ENCODE measurements around the gene MOB2. TPM values are rescaled to one million over a fixed set of nuclear protein-coding genes. Genes with fewer than 3 reads are reported as not detected.

The MOB2 gene
- polyA plus RNA-seq, 3 donors: 30.0 to 34.9 (median 30.0) TPM

DNA sequence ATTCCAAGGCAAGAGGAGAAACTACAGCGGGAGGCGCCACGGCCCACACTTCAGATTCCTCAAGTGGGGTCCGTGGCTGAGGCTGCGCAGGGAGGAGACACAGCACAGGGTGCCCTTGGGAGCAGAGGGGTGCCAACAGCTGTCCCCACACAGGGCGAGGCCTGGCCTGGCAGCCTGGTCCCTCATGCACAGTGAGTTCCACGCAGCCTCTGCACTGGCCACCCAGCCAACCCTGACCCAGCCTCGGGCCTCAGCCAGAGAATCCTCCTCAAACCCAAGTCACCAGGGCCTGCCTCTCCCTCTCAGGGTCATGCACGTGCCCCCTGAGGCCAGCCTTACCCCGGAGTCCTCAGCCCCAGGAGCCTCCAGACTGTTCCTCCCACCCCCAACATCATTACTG, 22.4 kb upstream of the MOB2 start:
- DNase-seq (ENCODE audit: extremely low read depth in 1 of 11, low read depth in 9 of 11, low spot score in 4 of 11): no peak

DNA sequence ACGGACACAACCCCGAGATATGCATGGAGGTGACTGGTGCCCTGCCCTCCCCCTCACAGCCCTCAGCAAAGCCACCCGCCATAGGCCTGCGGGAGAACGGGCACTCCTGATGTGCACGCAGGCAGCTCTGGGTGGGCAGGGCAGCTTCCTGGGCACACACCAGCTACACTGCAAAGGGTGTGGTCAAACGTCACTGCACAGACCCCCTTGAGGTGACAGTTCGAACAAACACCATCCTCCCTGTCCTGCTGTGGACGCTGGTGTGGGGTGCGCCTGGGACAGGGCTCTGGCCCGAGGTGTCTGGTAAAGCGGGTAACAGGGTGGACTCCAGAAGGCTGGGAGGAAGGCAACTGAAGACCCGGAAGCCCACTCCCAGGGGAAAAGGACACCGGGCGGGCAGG, 21.9 kb upstream of the MOB2 start:
- no peak for DNase-seq (ENCODE audit: extremely low read depth in 1 of 11, low read depth in 9 of 11, low spot score in 4 of 11)

DNA sequence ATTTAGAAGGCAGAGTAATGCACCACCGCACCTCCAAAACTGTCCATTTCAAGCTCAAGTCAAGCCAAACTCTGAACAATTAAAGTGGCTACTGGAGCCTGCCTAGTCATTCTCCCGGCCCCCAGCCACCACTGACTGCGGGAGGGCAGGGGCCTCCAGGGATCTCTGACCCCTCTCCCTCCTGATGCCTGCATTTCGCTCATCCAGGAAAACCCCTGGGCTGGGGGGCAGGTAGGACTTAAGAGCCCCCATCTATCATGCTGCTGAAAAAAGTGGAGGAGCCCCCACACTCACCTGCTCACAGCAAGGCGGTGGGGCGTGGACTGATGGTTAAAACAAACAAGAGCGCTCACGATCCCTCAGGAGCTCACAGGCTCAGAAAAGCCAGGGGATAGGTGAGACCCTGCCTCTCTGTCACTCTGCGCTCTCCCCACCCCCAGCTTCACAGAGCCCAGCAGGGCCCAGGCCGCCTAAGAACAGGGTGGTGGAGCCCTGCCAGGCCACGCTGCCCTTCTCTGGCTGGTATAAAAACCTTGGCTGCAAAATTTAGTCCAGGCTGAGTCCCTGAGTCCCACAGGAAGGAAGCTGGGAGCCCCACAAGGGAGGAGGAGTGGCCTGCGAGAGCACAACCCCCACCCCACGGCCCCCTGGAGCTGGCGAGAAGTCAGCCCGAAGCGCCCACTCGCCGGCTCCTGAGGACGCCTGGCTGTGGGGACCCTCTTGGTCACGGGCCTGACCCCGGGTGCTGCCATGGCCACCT, 21.0 kb upstream of the MOB2 start:
- DNase-seq (ENCODE audit: extremely low read depth in 1 of 11, low read depth in 9 of 11, low spot score in 4 of 11): no peak

DNA sequence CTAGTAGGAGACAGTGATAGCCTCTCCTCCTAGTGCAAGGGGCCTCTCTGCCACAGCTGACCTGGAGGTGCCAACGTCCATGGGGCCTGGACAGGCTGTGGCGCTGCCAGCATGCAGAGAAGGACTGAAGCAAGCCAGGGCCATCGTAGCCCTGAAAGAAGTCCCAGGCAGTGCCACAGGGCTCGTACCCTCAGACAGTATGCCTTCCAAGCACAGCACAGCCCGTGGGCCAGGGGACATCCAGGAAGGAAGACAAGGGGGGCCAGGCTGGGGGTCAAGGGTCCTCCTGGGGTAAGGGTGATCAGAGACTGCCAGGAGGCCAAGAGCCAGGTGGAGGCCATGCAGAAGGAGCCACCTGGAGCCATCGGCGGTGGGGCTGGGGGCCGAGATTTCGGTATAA, 20.4 kb upstream of the MOB2 start:
- no peak for DNase-seq (ENCODE audit: extremely low read depth in 1 of 11, low read depth in 9 of 11, low spot score in 4 of 11)

DNA sequence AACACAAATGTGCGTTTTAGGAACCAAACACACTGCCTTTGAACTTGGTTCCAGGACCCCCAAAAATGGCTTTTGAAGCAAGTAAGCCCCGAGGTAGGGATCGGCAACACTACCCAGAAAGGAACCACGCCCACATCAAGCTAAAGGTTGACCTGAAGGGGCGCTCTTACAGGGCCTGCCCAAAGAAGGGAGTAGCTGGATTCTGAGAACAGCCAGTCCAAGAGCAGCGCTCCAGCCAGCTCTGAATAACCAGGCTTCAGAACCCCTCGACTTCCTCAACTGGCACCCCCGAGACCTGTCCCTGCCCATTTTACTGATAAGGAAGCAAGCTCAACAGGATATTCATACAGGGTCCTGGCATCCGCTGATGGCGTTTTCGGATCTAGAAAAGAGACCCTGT, 18.9 kb upstream of the MOB2 start:
- no peak for DNase-seq (ENCODE audit: extremely low read depth in 1 of 11, low read depth in 9 of 11, low spot score in 4 of 11)

DNA sequence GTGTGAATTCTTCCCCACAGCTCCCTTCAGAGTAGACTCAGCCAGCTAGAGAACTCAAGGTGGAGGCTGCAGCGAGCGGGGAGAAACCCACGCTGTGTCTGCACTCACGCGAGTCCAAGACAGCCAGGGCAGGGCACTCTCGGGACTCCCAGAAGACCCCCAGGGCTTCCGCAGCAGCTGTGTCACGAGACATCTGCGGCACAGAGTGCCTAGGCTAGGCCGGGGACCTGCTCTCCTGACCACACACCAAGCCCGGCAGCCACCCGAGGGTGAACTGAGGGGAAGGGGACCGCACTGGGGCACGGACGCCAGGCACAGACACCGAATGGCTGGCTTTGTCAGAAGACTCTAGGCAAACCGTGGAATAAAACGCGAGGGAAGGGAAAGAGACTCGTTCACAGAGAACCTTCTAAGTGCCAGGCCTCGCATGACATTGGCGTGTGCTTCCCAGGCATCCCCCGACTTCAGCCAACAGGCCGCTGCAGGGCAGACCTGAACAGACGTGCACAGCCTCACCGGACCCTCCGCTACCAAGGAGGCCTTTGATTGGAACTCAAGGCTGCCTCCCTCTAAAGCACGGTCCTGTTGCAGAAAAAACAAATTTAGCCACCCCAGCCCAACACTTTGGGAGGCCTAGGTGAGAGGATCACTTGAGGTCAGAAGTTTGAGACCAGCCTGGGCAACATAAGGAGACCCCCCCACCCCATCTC, 18.2 kb upstream of the MOB2 start:
- DNase-seq (ENCODE audit: extremely low read depth in 1 of 11, low read depth in 9 of 11, low spot score in 4 of 11): no peak

DNA sequence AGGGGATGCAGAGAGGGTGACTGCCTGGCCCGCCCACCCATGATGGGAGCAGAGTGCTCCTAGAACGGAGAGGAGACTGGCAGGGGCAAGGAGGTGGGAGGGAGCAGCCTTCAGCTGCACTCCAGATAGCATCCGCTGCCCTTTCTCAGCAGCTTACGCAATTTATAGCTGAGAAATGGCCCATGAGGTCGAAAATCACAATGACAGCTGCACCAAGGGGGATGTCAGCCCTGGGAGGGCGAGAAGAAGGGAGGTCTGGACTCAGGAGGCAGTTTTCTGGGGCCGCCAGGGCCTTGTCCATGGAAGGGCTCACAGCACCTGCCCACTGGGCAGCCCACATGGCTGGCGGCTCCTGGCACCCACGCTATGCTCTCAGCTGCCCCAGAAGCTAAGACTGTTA, 17.6 kb upstream of the MOB2 start:
- no peak for DNase-seq (ENCODE audit: extremely low read depth in 1 of 11, low read depth in 9 of 11, low spot score in 4 of 11)

DNA sequence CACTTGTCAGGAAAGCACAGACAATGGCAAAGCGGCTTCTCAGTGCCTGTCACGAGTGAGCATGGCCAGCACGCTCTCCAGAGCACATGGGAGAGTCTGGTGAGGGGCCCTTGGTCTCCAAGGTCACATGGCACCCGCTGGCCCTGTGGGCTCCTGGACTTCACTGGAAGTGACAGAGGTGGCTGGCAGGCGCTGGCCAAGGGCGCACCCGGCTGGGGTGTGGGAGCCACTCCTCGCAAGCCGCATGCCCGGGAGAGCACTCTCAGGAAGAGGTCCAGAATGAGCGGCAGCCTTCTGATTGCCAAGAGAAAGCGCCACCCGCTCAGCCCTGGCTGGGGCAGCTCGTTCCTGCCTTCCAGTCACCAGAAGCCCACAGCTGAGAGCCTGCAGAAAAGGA, 17.1 kb upstream of the MOB2 start:
- no peak for DNase-seq (ENCODE audit: extremely low read depth in 1 of 11, low read depth in 9 of 11, low spot score in 4 of 11)

DNA sequence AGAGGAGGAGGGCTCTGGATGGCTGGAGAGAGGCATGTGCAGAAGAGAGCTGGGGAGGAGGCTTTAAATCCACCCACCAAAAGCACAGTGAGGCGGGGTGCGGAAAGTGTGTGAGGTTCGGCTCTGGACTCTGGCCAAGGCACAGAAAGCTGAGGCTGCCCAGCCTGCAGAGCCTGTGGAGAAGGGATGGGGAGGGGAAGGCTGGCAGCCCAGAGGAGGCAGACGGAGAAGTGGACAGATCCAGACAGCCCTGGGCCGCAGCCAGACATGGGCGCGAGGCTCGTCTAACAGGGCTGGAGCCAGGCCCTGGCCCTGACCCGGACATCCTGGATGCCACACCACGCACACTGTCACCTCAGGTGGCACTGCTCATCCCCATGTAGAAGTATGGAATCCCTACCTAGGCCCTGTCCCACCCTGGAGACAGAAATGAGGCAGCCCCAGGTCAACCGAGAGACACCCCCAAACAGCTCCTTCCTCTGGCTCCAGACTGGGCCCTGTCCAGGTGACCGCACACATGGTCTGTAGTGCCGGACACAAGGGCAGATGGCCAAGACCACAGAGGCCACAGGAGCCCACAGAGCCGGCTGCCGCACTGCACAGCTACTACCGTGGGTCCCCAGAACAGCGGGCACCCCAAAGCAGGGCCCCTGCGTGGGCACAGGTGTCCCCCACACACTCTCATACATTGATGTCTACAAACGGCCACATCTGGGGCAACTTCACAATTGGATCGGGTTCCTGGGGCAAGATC, 16.6 kb upstream of the MOB2 start:
- DNase-seq (ENCODE audit: extremely low read depth in 1 of 11, low read depth in 9 of 11, low spot score in 4 of 11): no peak

DNA sequence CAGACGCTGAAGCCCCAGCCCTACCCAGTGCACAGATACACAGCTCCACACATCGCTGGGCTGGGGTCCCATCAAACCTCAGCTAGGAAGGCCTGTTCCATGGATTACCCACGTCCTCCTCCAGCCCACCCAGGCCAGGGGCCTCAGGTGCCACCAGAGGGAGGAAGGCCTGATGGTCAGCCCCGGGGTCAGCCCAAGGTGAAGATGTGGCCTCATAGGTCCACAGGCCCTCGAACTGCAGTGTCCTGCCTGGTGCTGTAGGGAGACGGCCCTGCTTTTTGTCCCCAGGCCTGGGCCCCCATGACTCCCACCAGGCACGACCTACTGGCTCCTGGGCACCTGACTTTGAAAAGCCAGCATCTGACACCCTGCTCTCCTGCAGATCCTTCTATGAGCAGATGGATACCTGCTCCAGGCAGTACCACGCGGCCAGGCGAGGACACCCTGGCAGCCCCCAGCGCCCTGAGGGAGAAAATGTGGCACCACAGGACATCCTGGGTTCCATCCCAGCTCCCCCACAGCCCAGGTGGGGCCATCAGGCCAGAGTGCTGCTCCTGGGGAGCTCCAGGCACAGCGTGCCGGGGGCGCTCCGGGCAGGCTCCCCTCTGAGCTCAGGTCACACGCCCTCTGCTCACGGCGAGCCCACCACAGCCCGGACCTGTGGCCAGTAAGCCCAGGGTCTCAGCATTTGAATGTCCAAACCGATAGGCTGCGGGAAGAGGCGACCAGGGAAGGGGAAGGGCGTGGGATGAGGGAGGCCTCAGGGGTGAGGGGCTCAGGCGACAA, 15.8 kb upstream of the MOB2 start:
- DNase-seq (ENCODE audit: extremely low read depth in 1 of 11, low read depth in 9 of 11, low spot score in 4 of 11): no peak

DNA sequence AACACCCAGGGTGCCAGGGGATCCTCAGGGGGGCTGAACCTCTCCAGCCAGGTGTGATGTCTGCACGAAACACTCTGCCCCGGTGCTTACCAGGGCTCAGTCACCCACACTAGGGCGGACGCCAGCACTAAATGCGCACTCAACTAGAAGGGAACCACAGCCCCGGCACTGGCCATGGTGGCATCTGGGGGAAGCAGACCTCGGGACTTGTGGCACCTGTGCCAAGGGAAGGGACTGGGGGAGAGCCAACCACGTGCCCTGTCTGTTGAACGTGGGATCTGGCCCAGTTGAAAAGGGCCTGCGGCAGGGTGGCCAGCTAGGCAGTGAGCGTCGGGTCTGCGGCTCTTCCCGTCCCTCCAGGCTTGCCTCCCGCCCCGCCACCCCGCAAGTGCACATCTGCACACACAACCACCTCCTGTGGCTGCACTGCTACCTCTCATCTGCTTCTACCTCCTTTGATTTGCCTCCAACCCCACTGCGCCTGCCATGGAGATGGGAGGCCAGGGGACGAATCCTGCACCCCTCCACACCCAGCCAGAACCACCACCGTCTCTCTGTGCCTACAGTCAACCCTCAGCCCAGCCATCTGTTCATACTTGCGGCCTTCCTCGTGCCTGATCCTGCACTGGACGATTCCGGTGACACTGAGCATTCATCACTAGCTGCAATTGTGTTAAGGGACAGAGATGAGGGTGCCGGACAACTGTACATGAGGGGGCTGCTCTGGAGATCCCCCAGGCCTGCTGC, 15.0 kb upstream of the MOB2 start:
- no peak for DNase-seq (ENCODE audit: extremely low read depth in 1 of 11, low read depth in 9 of 11, low spot score in 4 of 11)

DNA sequence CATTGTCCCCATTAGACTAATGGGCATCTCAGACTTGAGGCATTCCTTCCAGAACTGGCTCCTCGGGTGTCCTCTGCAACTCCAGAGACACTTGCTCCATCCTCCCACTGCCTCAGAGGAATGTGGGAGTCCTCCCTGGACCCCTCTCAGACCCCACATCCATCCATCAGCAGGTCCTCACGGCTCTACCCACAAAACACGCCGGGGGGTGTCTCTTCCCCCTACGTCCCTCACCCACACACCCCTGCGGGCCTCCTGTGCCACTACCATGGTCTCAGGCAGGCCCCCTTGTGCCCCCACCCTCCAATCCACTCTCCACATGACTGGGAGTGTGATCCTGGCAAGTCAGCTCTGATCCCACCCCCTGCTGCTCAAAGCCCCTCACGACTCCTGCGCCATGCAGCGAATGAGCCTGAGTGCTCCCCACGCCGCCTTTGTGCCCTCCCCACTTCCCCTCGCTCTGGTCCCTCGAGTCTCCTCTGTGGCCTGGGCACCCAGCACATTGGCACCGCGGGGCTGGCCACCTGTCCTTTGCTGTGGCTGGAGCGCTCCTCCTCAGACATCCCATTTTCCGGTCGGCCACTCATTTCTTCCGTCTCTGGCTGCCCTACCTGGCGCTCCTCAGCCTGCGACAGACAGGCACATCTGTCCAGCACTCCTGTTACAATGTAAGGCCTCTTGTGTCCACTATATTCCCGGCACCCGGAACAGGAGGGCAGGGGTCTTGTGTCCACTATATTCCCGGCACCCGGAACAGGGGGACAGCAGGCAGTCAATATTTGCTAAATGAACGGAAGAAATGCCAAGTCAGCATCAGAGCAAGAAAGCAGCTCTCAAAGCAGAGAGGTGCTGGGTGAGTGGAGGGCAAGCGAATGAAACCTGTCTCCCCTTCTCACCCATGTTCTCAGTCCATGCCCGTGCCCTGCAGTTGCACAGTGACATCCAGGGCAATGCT, 14.2 kb upstream of the MOB2 start:
- no peak for DNase-seq (ENCODE audit: extremely low read depth in 1 of 11, low read depth in 9 of 11, low spot score in 4 of 11)

DNA sequence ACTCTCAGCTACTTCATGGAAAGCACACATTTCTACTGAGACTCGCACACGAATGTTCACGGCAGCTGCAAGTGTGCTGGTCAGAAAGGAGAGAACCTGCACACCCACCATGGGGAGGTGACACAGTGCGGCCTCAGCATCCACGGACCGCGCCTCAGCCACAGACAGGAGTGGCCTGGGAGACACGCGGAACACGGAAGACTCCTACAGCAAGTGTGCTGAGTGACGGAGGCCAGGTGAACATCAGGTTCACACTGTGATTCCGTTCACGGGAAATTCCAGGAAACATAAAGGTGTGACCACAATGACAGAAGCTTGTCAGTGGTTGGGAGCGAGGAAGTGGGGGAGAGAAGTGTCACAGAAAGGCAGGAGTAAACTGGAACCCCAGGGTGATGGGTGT, 13.3 kb upstream of the MOB2 start:
- DNase-seq (ENCODE audit: extremely low read depth in 1 of 11, low read depth in 9 of 11, low spot score in 4 of 11): no peak

DNA sequence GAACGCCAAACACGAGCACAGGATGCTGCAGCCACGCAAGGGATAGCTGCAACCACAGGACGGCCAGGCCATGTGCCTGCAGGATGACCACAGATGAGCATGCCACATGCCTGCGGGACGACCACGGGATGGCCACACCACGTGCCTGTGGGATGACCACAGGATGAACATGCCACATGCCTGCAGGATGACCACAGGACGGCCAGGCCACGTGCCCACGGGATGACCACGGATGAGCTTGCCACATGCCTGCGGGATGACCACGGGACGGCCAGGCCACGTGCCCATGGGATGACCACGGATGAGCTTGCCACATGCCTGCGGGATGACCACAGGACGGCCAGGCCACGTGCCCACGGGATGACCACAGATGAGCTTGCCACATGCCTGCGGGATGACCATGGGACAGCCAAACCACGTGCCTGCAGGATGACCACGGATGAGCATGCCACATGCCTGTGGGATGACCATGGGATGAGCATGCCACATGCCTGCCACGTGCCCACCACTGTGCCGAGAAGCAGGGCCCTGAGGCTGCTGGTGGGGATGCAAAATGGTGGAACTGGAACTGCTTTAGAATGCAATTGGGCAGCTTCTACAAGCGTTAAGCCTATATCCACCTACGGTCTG, 12.8 kb upstream of the MOB2 start:
- no peak for DNase-seq (ENCODE audit: extremely low read depth in 1 of 11, low read depth in 9 of 11, low spot score in 4 of 11)

DNA sequence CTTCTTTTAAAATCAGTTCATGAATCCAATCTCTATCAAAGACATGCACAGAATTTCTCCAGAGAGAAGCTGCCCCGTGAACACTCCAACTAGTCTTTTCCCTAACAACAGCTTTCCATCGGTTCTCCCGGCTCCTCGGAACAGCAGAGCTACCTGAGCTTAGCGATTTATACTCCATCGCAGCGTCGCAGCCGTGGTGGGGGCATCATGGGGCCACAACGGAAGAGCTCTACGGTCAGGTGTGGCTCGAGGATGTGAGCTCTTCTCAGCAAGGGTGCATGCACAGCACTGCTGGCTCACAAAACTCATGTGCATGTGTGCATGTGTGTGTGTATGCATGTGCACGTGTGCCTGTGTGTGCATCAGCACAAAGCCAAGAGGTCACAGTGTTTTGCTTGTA, 11.7 kb upstream of the MOB2 start:
- DNase-seq (ENCODE audit: extremely low read depth in 1 of 11, low read depth in 9 of 11, low spot score in 4 of 11): no peak

DNA sequence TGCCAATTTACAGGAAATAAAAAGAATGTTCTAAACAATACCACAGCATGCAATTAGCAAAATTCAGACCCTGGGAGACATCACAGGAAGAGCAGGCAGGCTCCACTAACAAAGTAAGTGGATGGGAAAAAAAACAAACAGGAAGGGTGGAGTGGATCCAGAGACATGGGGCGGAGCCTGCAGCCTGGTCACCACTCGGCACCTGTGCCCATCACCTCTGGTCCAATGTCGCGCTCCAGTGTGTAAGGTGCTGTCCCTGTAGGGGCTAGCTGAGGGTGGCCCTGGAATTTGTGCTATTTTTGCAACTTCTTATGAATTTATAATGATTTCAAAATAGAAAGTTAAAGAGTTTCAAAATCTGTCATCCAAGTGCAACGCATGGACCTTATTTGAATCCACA, 11.0 kb upstream of the MOB2 start:
- no peak for DNase-seq (ENCODE audit: extremely low read depth in 1 of 11, low read depth in 9 of 11, low spot score in 4 of 11)

DNA sequence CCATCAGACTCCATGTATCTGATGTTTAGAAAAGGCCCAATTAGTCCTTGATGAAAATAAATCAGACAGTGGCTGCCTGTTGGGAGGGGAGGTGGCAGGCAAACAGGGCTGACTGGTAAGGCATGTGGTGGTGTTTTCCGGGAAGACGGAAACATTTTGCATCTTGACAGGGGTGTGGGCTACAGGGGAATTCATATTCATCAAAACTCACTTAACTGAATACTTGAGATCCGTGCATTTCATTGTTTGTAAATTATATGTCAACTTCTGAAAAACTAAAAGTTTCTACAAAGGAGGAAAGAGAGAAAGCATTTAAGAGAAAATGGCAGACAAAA, 10.1 kb upstream of the MOB2 start:
- no peak for DNase-seq (ENCODE audit: extremely low read depth in 1 of 11, low read depth in 9 of 11, low spot score in 4 of 11)
